ENCODE data around the gene DTD1.
A peak's percentile ranks its signal among the peaks of the same experiment; 100 is the strongest.

Gene DTD1

GRCh38 chr20:18623156-18623910 lies 35.5 kb downstream of the DTD1 start:
- Histone ChIP-seq H3K4me3 (ENCODE audit: severe bottlenecking) (no peak overlapping the region), H3K27ac (ENCODE audit: poor library complexity, severe bottlenecking) (no peak overlapping the region), H3K36me3 (ENCODE audit: low read depth) (no peaks in the 10 kb centered on the region), H3K9me3 (ENCODE audit: severe bottlenecking) (no peaks in the 10 kb centered on the region), H3K27me3 (ENCODE audit: insufficient read depth, poor library complexity, severe bottlenecking) (no peaks in the 10 kb centered on the region), H3K4me1 (ENCODE audit: insufficient read depth, poor library complexity, severe bottlenecking) (no peaks in the 10 kb centered on the region)
- DNase-seq (ENCODE audit: low spot score) (no peak), ATAC-seq (ENCODE audit: low read depth) (no peak)
- TF ChIP-seq CTCF (IDR thresholded peaks at IDR 0.05; ENCODE audit: poor library complexity, severe bottlenecking), result no peak

GRCh38 chr20:18624948-18625347 lies 37.1 kb downstream of the DTD1 start:
- H3K4me3 ChIP-seq (ENCODE audit: severe bottlenecking), result no peak overlapping the region
- DNase-seq (ENCODE audit: low spot score), result no peak
- no peaks in the 10 kb centered on the region for H3K27me3 ChIP-seq (ENCODE audit: insufficient read depth, poor library complexity, severe bottlenecking)
- no peak overlapping the region for H3K27ac ChIP-seq (ENCODE audit: poor library complexity, severe bottlenecking)
- ATAC-seq (ENCODE audit: low read depth), result no peak
- H3K4me1 ChIP-seq (ENCODE audit: insufficient read depth, poor library complexity, severe bottlenecking), result no peaks in the 10 kb centered on the region
- H3K9me3 ChIP-seq (ENCODE audit: severe bottlenecking), result no peaks in the 10 kb centered on the region
- no peaks in the 10 kb centered on the region for H3K36me3 ChIP-seq (ENCODE audit: low read depth)
- TF ChIP-seq CTCF (IDR thresholded peaks at IDR 0.05; ENCODE audit: poor library complexity, severe bottlenecking), result no peak

GRCh38 chr20:18625907-18626655 lies 38.2 kb downstream of the DTD1 start:
- no peak for ATAC-seq (ENCODE audit: low read depth)
- no peak for TF ChIP-seq CTCF (IDR thresholded peaks at IDR 0.05; ENCODE audit: poor library complexity, severe bottlenecking)
- H3K4me3 ChIP-seq (ENCODE audit: severe bottlenecking), result no peak overlapping the region

GRCh38 chr20:18628330-18628920 lies 40.6 kb downstream of the DTD1 start:
- no peaks in the 10 kb centered on the region for H3K9me3 ChIP-seq (ENCODE audit: severe bottlenecking)
- no peak for DNase-seq (ENCODE audit: low spot score)
- no peak overlapping the region for H3K4me3 ChIP-seq (ENCODE audit: severe bottlenecking)
- peak; percentile 82 for TF ChIP-seq CTCF (IDR thresholded peaks at IDR 0.05; ENCODE audit: poor library complexity, severe bottlenecking)
- no peaks in the 10 kb centered on the region for H3K27me3 ChIP-seq (ENCODE audit: insufficient read depth, poor library complexity, severe bottlenecking)
- no peaks in the 10 kb centered on the region for H3K4me1 ChIP-seq (ENCODE audit: insufficient read depth, poor library complexity, severe bottlenecking)
- H3K36me3 ChIP-seq (ENCODE audit: low read depth), result no peaks in the 10 kb centered on the region
- no peak overlapping the region for H3K27ac ChIP-seq (ENCODE audit: poor library complexity, severe bottlenecking)
- ATAC-seq (ENCODE audit: low read depth), result peak; percentile 54; the same call in 1 of the 3 replicates

More at GRCh38 chr20:18625907-18626655, 38.2 kb downstream of the DTD1 start:
- Histone ChIP-seq H3K9me3 (ENCODE audit: severe bottlenecking) (no peaks in the 10 kb centered on the region), H3K27me3 (ENCODE audit: insufficient read depth, poor library complexity, severe bottlenecking) (no peaks in the 10 kb centered on the region), H3K27ac (ENCODE audit: poor library complexity, severe bottlenecking) (no peak overlapping the region), H3K4me1 (ENCODE audit: insufficient read depth, poor library complexity, severe bottlenecking) (no peaks in the 10 kb centered on the region), H3K36me3 (ENCODE audit: low read depth) (no peaks in the 10 kb centered on the region)
- DNase-seq (ENCODE audit: low spot score), result no peak
